ENCODE data around the gene ZCCHC24.

GRCh38 chr10:79477456-79477855 is 32.0 kb upstream of the ZCCHC24 start:
- no peak for TF ChIP-seq CTCF (IDR thresholded peaks at IDR 0.05; ENCODE audit: low read length)
- no peak for TF ChIP-seq EZH2 (IDR thresholded peaks at IDR 0.05; ENCODE audit: borderline replicate concordance, low read length)
